ENCODE data around the gene GOLGA6D. TPM values are rescaled to one million over a fixed set of nuclear protein-coding genes. Genes with fewer than 3 reads are reported as not detected.

Gene GOLGA6D
- total RNA-seq, 1 experiment from 2014 or later: 0.35 TPM

GRCh38 chr15:75328493-75329314 is 46.1 kb downstream of the GOLGA6D start:
- Histone ChIP-seq H3K4me2 (ENCODE audit: insufficient read depth, insufficient read length, low read length) (no peak overlapping the region), H3K27ac (ENCODE audit: insufficient read length, low read depth, low read length) (no peak overlapping the region), H4K8ac (replicated peaks; ENCODE audit: insufficient read length, low read depth, low read length) (no peak overlapping the region), H4K20me1 (ENCODE audit: control insufficient read depth, insufficient read depth, insufficient read length) (no peaks in the 10 kb centered on the region), H3K4ac (ENCODE audit: low read depth, low read length) (no peak overlapping the region), H2BK12ac (ENCODE audit: insufficient read length, low read depth, low read length) (no peak overlapping the region), H2BK20ac (ENCODE audit: low read depth, low read length, poor library complexity, severe bottlenecking) (no peak overlapping the region), H3K23ac (ENCODE audit: insufficient read length, low read depth, low read length) (no peak overlapping the region), H3K27me3 (ENCODE audit: insufficient read depth, low read length) (no peaks in the 10 kb centered on the region), H3K56ac (ENCODE audit: insufficient read length, low read depth, low read length) (no peak overlapping the region), H2BK5ac (ENCODE audit: insufficient read length, low read length) (no peak overlapping the region), H3T11ph (ENCODE audit: low read length) (no peak overlapping the region), H3K18ac (ENCODE audit: insufficient read length, low read depth, low read length) (no peak overlapping the region), H3K79me1 (ENCODE audit: insufficient read depth, low read depth, low read length, poor library complexity, severe bottlenecking) (no peaks in the 10 kb centered on the region), H2AFZ (ENCODE audit: low read length) (no peak overlapping the region), H3K9me3 (ENCODE audit: control insufficient read depth, low read depth, low read length) (no peaks in the 10 kb centered on the region), H4K91ac (ENCODE audit: insufficient read length, low read depth, low read length) (no peak overlapping the region), H2BK15ac (ENCODE audit: low read depth, low read length) (no peak overlapping the region), H2AK5ac (ENCODE audit: insufficient read length, low read length) (no peak overlapping the region), H3K9ac (ENCODE audit: extremely low read depth, insufficient read length, low read length) (no peak overlapping the region), H3K4me1 (ENCODE audit: insufficient read depth, low read length) (no peaks in the 10 kb centered on the region), H4K5ac (ENCODE audit: insufficient read length, low read depth, low read length) (no peak overlapping the region), H2BK120ac (ENCODE audit: low read depth, low read length, poor library complexity, severe bottlenecking) (no peak overlapping the region), H3K23me2 (ENCODE audit: insufficient read length, low read depth, low read length, poor library complexity, severe bottlenecking) (no peaks in the 10 kb centered on the region), H3K14ac (ENCODE audit: insufficient read depth, low read length) (no peak overlapping the region), H3K79me2 (ENCODE audit: insufficient read depth, low read length) (no peaks in the 10 kb centered on the region)
- H3K9me3 Mint-ChIP-seq: no peaks in the 10 kb centered on the region
- no peaks in the 10 kb centered on the region for H3K4me1 Mint-ChIP-seq
- H3K27ac Mint-ChIP-seq: no peak overlapping the region
- WGBS (ENCODE audit: extremely low coverage, insufficient read length, low lambda C conversion rate): no CpG with 5 or more reads among the region's 10 CpGs
- H3K4me3 Mint-ChIP-seq: no peak overlapping the region
- no peaks in the 10 kb centered on the region for H3K36me3 Mint-ChIP-seq (ENCODE audit: insufficient read depth in 1 of 3, low read depth in 3 of 3)
- H3K27me3 Mint-ChIP-seq (ENCODE audit: low read depth): peaks cover 6% of the 10 kb centered on the region
- no peak for TF ChIP-seq CTCF (conservative IDR thresholded peaks at IDR 0.05)
- DNase-seq: no peak

All from H9 (cell line).